ENCODE data around the gene AMMECR1L. TPM values are rescaled to one million over a fixed set of nuclear protein-coding genes. Genes with fewer than 3 reads are reported as not detected.

The AMMECR1L gene
- total and polyA plus RNA-seq, 10 of the 15 experiments (the other 5 are each of a cell fraction or from before 2014, with no cell fraction given) = 2.7 to 12.1 (median 8.0) TPM

DNA sequence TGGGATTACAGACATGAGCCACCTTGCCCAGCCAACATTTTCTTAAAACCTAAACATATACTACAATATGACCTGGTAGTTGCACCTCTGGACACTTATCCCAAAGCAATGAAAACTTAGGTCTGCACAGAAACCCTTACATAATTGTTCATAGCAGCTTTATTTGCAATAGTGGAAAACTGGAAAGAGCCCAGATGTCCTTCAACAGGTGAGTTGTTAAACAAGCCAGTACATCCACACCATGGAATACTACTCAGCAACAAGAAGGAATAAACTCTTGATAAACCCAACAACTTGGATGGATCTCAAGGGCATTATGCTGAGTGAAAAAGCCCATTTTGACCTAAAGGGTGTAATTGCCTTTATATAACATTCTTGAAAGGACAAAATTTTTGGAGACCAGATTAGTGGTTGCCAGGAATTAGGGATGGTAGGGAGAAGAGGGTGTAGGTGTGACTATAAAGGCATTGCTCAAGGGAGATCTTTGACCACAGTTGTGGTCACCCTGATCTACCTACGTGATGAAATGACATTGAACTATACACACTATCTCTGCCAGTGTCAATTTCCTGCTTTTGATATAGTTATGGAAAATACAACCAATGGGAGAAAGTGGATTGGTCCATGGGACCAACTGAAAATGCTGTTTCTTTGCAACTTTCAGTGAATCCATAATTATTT, 11.9 kb upstream of the AMMECR1L start:
- Histone ChIP-seq H3K79me2 (ENCODE audit: control insufficient read depth, insufficient read depth, low read length) (no peaks in the 10 kb centered on the region), H3K9ac (ENCODE audit: control insufficient read depth, insufficient read depth, low read length) (no peak overlapping the region), H3K9me3 (replicated peaks; ENCODE audit: control insufficient read depth, insufficient read depth, low read length) (no peaks in the 10 kb centered on the region), H2AFZ (ENCODE audit: control insufficient read depth, low read depth, low read length) (no peak overlapping the region), H3K4me2 (ENCODE audit: control insufficient read depth, insufficient read depth) (no peak overlapping the region), H3K27ac (ENCODE audit: control insufficient read depth, insufficient read depth) (no peak overlapping the region), H3K36me3 (ENCODE audit: control insufficient read depth in 2 of 2, insufficient read depth in 2 of 2, low read length in 1 of 2) (no peaks in the 10 kb centered on the region), H3K4me3 (no peak overlapping the region), H3K27me3 (replicated peaks in 1 of 2; ENCODE audit: control insufficient read depth in 2 of 2, insufficient read depth in 2 of 2, low read length in 1 of 2) (no peaks in the 10 kb centered on the region), H3K4me1 (ENCODE audit: control insufficient read depth, insufficient read depth, low read length) (no peaks in the 10 kb centered on the region), H4K20me1 (ENCODE audit: control insufficient read depth, insufficient read depth) (no peaks in the 10 kb centered on the region)
- ChIA-PET POLR2A (no interaction called here), CTCF (interaction anchor here (0.6 kb wide), 1 partner anchor 232 kb away, joined by 3 read pairs; no protein-coding TSS in a partner anchor), RAD21 (ENCODE audit: unreplicated experiment) (no interaction called here), SMC1A (ENCODE audit: uncharacterized antibody, unreplicated experiment) (no interaction called here)
- no peak for TF ChIP-seq PAX5 (IDR thresholded peaks at IDR 0.05; ENCODE audit: borderline replicate concordance, low read depth, low read length)
- no peak for TF ChIP-seq CHD4 (IDR thresholded peaks at IDR 0.05)
- TF ChIP-seq PML (IDR thresholded peaks at IDR 0.05; ENCODE audit: low read length) = no peak
- TF ChIP-seq FOXM1 (IDR thresholded peaks at IDR 0.05; ENCODE audit: low read depth, low read length) = no peak
- no peak for TF ChIP-seq SUZ12 (IDR thresholded peaks at IDR 0.05; ENCODE audit: unreplicated experiment)
- no peak for TF ChIP-seq DPF2 (IDR thresholded peaks at IDR 0.05)
- no peak for TF ChIP-seq MXI1 (IDR thresholded peaks at IDR 0.05; ENCODE audit: low read depth, low read length)
- TF ChIP-seq SMARCA5 (IDR thresholded peaks at IDR 0.05) = no peak
- in situ Hi-C loops (cut with MboI) (no loop called here), intact Hi-C loops (cut with micrococcal nuclease; ENCODE audit: unreplicated experiment) (no loop called here)
- 0% methylated on average over 1 of the region's 1 CpG for WGBS (ENCODE audit: insufficient coverage, insufficient replicate concordance, low lambda C conversion rate, missing lambda C conversion rate)
- DNase-seq (ENCODE audit: low read depth, low spot score) (no peak), FAIRE-seq (no peak), ATAC-seq (peak; percentile 40; the same call in 2 of the 3 replicates)
- no TSS peak for BruUV-seq (replicated peaks)

DNA sequence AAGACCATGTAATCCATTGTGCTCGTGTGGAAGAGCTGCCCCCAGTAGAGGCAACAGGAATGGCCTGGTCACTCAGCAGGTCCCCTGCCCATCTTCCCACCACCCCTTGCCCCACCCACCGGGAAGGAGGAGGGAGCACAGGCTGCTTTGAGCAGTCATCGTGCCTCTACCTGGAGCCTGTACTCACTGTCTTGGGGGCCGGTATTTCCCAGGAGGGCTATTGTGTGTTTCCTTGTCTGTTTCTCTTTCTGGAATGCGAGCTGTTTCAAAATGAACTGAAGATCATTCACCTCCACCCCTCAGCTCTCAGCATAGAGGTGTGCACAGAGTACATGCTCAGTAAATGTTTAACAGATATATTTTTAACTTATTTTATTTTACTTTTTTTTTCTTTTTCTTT, 7.7 kb upstream of the AMMECR1L start:
- intact Hi-C loops (cut with micrococcal nuclease; ENCODE audit: unreplicated experiment) = no loop called here
- ChIA-PET CTCF (no interaction called here), POLR2A (interaction anchor here (0.7 kb wide), 1 partner anchor 125 kb away, joined by 4 read pairs; no protein-coding TSS in a partner anchor), SMC1A (ENCODE audit: uncharacterized antibody, unreplicated experiment) (no interaction called here), RAD21 (ENCODE audit: unreplicated experiment) (no interaction called here)
- 52% methylated on average over 5 of the region's 5 CpGs for WGBS (ENCODE audit: insufficient coverage, insufficient replicate concordance, low lambda C conversion rate, missing lambda C conversion rate)
- Histone ChIP-seq H3K4me2 (ENCODE audit: control insufficient read depth, insufficient read depth) (no peak overlapping the region), H3K4me1 (ENCODE audit: control insufficient read depth, insufficient read depth, low read length) (no peaks in the 10 kb centered on the region), H3K27ac (ENCODE audit: control insufficient read depth, insufficient read depth) (no peak overlapping the region), H2AFZ (ENCODE audit: control insufficient read depth, low read depth, low read length) (no peak overlapping the region), H3K9me3 (replicated peaks; ENCODE audit: control insufficient read depth, insufficient read depth, low read length) (no peaks in the 10 kb centered on the region), H3K79me2 (ENCODE audit: control insufficient read depth, insufficient read depth, low read length) (no peaks in the 10 kb centered on the region), H3K27me3 (replicated peaks in 1 of 2; ENCODE audit: control insufficient read depth in 2 of 2, insufficient read depth in 2 of 2, low read length in 1 of 2) (no peaks in the 10 kb centered on the region), H4K20me1 (ENCODE audit: control insufficient read depth, insufficient read depth) (no peaks in the 10 kb centered on the region), H3K36me3 (ENCODE audit: control insufficient read depth in 2 of 2, insufficient read depth in 2 of 2, low read length in 1 of 2) (no peaks in the 10 kb centered on the region), H3K9ac (ENCODE audit: control insufficient read depth, insufficient read depth, low read length) (no peak overlapping the region), H3K4me3 (no peak overlapping the region)
- no peak for ATAC-seq
- FAIRE-seq = no peak
- no TSS peak for BruUV-seq (replicated peaks)
- DNase-seq (ENCODE audit: low read depth, low spot score) = no peak
- in situ Hi-C loops (cut with MboI) = no loop called here
- TF ChIP-seq IRF4 (IDR thresholded peaks at IDR 0.05; ENCODE audit: low read depth, low read length) (no peak), KLF5 (IDR thresholded peaks at IDR 0.05; ENCODE audit: partially characterized antibody) (no peak), RFX5 (IDR thresholded peaks at IDR 0.05; ENCODE audit: low read depth, low read length) (no peak), TAF1 (IDR thresholded peaks at IDR 0.05; ENCODE audit: borderline replicate concordance, low read depth, low read length) (no peak), DPF2 (IDR thresholded peaks at IDR 0.05) (no peak), PML (IDR thresholded peaks at IDR 0.05; ENCODE audit: low read length) (no peak), ZZZ3 (IDR thresholded peaks at IDR 0.05; ENCODE audit: control insufficient read depth, insufficient read length, low read depth) (no peak), TCF12 (IDR thresholded peaks at IDR 0.05; ENCODE audit: low read depth, low read length) (no peak), TCF7 (IDR thresholded peaks at IDR 0.05; ENCODE audit: borderline replicate concordance) (no peak)
- TF ChIP-seq, protein P1, sequence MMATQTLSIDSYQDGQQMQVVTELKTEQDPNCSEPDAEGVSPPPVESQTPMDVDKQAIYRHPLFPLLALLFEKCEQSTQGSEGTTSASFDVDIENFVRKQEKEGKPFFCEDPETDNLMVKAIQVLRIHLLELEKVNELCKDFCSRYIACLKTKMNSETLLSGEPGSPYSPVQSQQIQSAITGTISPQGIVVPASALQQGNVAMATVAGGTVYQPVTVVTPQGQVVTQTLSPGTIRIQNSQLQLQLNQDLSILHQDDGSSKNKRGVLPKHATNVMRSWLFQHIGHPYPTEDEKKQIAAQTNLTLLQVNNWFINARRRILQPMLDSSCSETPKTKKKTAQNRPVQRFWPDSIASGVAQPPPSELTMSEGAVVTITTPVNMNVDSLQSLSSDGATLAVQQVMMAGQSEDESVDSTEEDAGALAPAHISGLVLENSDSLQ (IDR thresholded peaks at IDR 0.05) = no peak
- TF ChIP-seq, protein P2, sequence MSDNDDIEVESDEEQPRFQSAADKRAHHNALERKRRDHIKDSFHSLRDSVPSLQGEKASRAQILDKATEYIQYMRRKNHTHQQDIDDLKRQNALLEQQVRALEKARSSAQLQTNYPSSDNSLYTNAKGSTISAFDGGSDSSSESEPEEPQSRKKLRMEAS (IDR thresholded peaks at IDR 0.05; ENCODE audit: low read depth, low read length) = no peak
